ENCODE data around the gene MEIS1.

MEIS1 gene

GRCh38 chr2:66570471-66570870 is 135.5 kb downstream of the MEIS1 start:
- FAIRE-seq, result no peak

GRCh38 chr2:66571918-66572317 is 137.0 kb downstream of the MEIS1 start:
- no peak for FAIRE-seq

GRCh38 chr2:66572391-66572790 is 137.5 kb downstream of the MEIS1 start:
- no peak for FAIRE-seq

GRCh38 chr2:66573416-66573815 is 138.5 kb downstream of the MEIS1 start:
- FAIRE-seq, result no peak

- no peak for FAIRE-seq
Observed at GRCh38 chr2:66573821-66574233, 138.9 kb downstream of the MEIS1 start.

GRCh38 chr2:66574701-66575624 is 140.0 kb downstream of the MEIS1 start:
- FAIRE-seq, result peak; percentile 48

GRCh38 chr2:66575625-66576310 is 140.8 kb downstream of the MEIS1 start:
- FAIRE-seq, result no peak

- FAIRE-seq, result no peak
Observed at GRCh38 chr2:66576311-66576560, 141.3 kb downstream of the MEIS1 start.

GRCh38 chr2:66576561-66577320 is 141.8 kb downstream of the MEIS1 start:
- FAIRE-seq, result no peak

- FAIRE-seq, result no peak
Observed at GRCh38 chr2:66577321-66578053, 142.6 kb downstream of the MEIS1 start.

- no peak for FAIRE-seq
Observed at GRCh38 chr2:66578054-66578686, 143.2 kb downstream of the MEIS1 start.

GRCh38 chr2:66578687-66579106 is 143.8 kb downstream of the MEIS1 start:
- FAIRE-seq, result no peak

GRCh38 chr2:66579186-66580126 is 144.5 kb downstream of the MEIS1 start:
- FAIRE-seq, result no peak

GRCh38 chr2:66580166-66581049 is 145.5 kb downstream of the MEIS1 start:
- no peak for FAIRE-seq

- FAIRE-seq, result no peak
Observed at GRCh38 chr2:66581339-66582103, 146.6 kb downstream of the MEIS1 start.

GRCh38 chr2:66582104-66582986 is 147.4 kb downstream of the MEIS1 start:
- FAIRE-seq, result no peak

GRCh38 chr2:66582987-66583880 is 148.3 kb downstream of the MEIS1 start:
- FAIRE-seq, result no peak
